GM21515 (cell line): ENCODE measurements around the gene CROT.
A peak's percentile ranks its signal among the peaks of the same experiment; 100 is the strongest.

Experiments used
- ATAC-seq: cut with Tn5 transposase; IDR thresholded peaks from one replicate; pipeline ENCODE4 v1.9.1; 2021; ENCODE audit not compliant: unreplicated experiment

Gene CROT

GRCh38 chr7:87339373-87339897, 6.0 kb upstream of the CROT start:
- no peak for ATAC-seq

- ATAC-seq, result no peak
Measured at GRCh38 chr7:87341441-87341840, 4.0 kb upstream of the CROT start.

- no peak for ATAC-seq
Measured at GRCh38 chr7:87342231-87342630, 3.2 kb upstream of the CROT start.

- no peak for ATAC-seq
Measured at GRCh38 chr7:87344446-87344845, 1.0 kb upstream of the CROT start.

- ATAC-seq, result peak; percentile 2
Measured at GRCh38 chr7:87345962-87346371, 503 bp downstream of the CROT start.

GRCh38 chr7:87347207-87347606, 1.7 kb downstream of the CROT start:
- ATAC-seq, result no peak

GRCh38 chr7:87347664-87348063, 2.2 kb downstream of the CROT start:
- no peak for ATAC-seq

- ATAC-seq, result no peak
Measured at GRCh38 chr7:87354749-87355148, 9.3 kb downstream of the CROT start.

GRCh38 chr7:87356448-87356847, 11.0 kb downstream of the CROT start:
- no peak for ATAC-seq

- no peak for ATAC-seq
Measured at GRCh38 chr7:87359366-87359765, 13.9 kb downstream of the CROT start.

- ATAC-seq, result no peak
Measured at GRCh38 chr7:87361320-87361719, 15.9 kb downstream of the CROT start.

- ATAC-seq, result no peak
Measured at GRCh38 chr7:87363342-87363741, 17.9 kb downstream of the CROT start.

GRCh38 chr7:87364246-87364645, 18.8 kb downstream of the CROT start:
- no peak for ATAC-seq

GRCh38 chr7:87369216-87369615, 23.8 kb downstream of the CROT start:
- ATAC-seq, result no peak

GRCh38 chr7:87370660-87371180, 25.3 kb downstream of the CROT start:
- ATAC-seq, result no peak

- no peak for ATAC-seq
Measured at GRCh38 chr7:87375662-87376435, 30.4 kb downstream of the CROT start.

- ATAC-seq, result no peak
Measured at GRCh38 chr7:87380905-87381304, 35.4 kb downstream of the CROT start.

- ATAC-seq, result no peak
Measured at GRCh38 chr7:87391020-87391701, 45.7 kb downstream of the CROT start.

GRCh38 chr7:87395442-87396020, 50.1 kb downstream of the CROT start:
- no peak for ATAC-seq

GRCh38 chr7:87398446-87398845, 53.0 kb downstream of the CROT start:
- no peak for ATAC-seq

GRCh38 chr7:87404674-87405073, 59.2 kb downstream of the CROT start:
- ATAC-seq, result no peak

- no peak for ATAC-seq
Measured at GRCh38 chr7:87411186-87411585, 65.7 kb downstream of the CROT start.
